AG09309 (cell line): Measurements from ENCODE around the gene C1orf198.

Experiments used
- DNase-seq: peaks from one replicate; pipeline ENCODE4 v3.0.0-alpha.2; 2010; ENCODE audit warnings: low read depth
- H3K4me3 ChIP-seq: 2 replicates; pipeline ENCODE4 v1.5.1; 2011; ENCODE audit warnings: mild to moderate bottlenecking, low read depth, low read length, moderate library complexity; ENCODE audit not compliant: control insufficient read depth
- TF ChIP-seq, protein P1 (sequence below): IDR thresholded peaks from 2 replicates; pipeline ENCODE4 v1.5.1; 2011; ENCODE audit warnings: mild to moderate bottlenecking, low read depth, low read length, inconsistent platforms; ENCODE audit not compliant: insufficient read depth, control insufficient read depth; ENCODE audit errors: missing control alignments

The C1orf198 gene

DNA sequence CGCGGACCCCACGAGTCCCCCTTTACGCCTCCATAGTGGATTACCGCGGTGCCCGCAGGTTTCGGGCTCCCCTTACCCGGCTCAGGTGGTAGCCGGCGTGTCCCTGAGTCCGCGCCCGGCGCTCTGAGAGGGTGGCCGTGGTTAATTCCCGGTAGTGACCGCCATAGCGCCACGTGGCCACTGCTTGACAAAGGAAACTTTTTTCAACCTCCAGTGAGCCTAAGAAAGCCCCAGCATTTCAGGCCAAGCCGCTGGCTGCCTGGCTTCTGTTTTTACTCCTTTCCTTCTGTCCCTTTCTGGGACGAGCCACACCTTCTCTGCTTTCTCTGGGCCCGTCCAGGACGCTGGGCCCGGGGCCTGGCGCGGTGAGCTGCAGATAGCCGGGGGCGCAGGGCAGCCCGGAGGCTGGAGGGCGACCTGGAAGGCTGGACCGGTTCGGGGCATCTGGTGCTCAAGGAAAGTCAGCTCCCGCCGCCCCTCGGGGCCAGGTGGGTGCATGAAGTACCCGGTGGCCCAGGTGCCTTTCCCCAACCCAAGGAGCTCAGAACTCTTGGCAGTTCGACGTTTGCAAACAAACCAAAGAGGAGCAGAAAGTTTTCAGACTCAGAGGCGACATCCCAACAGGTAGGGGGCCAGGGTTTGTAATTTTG, 540 bp upstream of the C1orf198 start:
- peak overlapping the region; percentile 67 for H3K4me3 ChIP-seq
- no peak for DNase-seq
- TF ChIP-seq, protein P1, sequence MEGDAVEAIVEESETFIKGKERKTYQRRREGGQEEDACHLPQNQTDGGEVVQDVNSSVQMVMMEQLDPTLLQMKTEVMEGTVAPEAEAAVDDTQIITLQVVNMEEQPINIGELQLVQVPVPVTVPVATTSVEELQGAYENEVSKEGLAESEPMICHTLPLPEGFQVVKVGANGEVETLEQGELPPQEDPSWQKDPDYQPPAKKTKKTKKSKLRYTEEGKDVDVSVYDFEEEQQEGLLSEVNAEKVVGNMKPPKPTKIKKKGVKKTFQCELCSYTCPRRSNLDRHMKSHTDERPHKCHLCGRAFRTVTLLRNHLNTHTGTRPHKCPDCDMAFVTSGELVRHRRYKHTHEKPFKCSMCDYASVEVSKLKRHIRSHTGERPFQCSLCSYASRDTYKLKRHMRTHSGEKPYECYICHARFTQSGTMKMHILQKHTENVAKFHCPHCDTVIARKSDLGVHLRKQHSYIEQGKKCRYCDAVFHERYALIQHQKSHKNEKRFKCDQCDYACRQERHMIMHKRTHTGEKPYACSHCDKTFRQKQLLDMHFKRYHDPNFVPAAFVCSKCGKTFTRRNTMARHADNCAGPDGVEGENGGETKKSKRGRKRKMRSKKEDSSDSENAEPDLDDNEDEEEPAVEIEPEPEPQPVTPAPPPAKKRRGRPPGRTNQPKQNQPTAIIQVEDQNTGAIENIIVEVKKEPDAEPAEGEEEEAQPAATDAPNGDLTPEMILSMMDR = no peak

DNA sequence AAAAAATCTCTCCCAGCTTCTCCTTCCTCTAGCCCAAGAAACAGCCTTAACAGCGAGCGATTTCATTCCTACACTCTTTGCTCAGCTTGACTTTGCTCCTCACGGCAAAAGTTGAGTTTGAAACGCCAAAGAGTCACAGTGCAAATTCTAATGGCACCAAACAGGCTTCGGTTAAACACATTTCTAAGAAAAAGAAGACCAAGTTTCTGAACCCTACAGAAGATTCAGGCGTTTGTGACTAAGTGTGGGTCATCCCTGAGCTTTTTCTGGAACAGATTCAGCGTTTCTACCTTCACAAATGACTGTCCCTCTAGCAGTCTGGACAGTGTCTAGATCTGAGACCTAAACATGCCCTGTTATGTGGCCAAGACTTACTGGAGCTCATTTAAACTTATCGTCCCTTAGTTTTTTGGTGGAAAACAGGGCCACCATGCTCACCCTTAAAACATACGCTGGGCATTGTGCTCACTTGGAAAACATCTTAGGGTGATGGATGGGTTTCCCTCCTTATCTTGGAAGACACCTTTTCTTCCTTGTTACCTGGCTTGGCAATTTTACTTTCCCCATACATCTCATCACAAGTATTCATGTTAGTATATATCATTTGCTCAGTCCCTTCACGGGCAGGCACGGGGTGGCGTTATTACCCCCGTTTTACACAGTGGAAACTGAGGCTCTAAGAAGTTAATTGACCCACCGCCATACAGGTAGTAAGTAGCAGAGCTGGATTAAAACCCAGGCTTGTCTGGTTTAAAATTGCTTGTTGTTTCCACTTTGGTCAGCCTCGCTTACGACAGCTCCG, 1.0 kb downstream of the C1orf198 start:
- no peak for DNase-seq
- H3K4me3 ChIP-seq = peak overlapping the region; percentile 67
- TF ChIP-seq, protein P1 = no peak

GRCh38 chr1:230866171-230867070, 1.9 kb downstream of the C1orf198 start:
- TF ChIP-seq, protein P1 = no peak
- peak overlapping the region; percentile 67 for H3K4me3 ChIP-seq
- DNase-seq = no peak

- H3K4me3 ChIP-seq = peak overlapping the region; percentile 67
- TF ChIP-seq, protein P1 = no peak
- DNase-seq = no peak
Measured at GRCh38 chr1:230865062-230865817, 3.1 kb downstream of the C1orf198 start.

DNA sequence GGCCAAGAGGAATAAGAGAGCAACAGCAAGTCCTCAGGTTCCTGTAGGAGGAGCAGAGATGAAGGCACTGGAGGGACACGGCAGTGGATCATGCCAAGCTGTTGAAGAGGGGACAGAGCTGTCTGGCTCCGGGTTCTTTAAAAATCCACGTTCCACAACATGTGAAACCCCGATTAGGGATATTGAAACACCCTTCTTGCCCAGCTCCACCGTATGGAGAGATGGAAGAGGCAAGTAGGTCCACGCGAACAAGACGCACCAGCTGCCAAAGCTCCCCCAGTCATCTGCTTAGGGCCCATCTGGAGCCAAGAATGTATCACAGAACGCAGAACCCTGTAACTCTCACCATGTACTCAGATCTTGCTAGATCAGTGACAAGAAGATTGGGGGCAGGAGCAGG, 3.9 kb downstream of the C1orf198 start:
- H3K4me3 ChIP-seq = no peak overlapping the region; the same call in 1 of the 2 replicates
- no peak for DNase-seq
- TF ChIP-seq, protein P1 = no peak

DNA sequence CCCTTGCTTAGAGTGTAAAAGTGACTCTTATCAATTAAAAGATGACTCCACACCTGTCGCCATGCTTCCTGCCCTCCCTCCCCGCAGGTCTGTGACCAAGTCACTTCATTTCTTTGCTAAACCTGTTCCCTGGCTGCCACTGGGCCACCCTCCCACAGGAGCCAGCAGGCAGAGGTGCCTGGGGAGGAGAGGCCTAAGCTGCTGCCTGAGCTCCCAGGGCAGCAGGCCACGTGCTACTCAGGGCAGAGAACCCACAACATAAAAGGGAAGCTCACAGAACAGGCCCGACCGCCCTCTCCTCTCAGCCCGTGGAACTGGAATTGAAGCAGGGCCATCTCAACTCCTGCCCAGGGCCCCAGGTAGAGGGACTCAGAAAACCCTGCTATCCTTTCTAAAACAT, 4.9 kb downstream of the C1orf198 start:
- no peak for DNase-seq

More for the DNA sequence above, 4.9 kb downstream of the C1orf198 start:
- H3K4me3 ChIP-seq = no peak overlapping the region
- TF ChIP-seq, protein P1 = no peak
